Astrocyte of the cerebellum (primary cell): ENCODE measurements around the gene NLGN2.

Source experiments
- DNase-seq: peaks from one replicate; pipeline ENCODE4 v3.0.0-alpha.2; 2011; ENCODE audit warnings: low read depth
- H3K4me3 ChIP-seq: 2 replicates; pipeline ENCODE4 v1.5.1; 2011; ENCODE audit warnings: mild to moderate bottlenecking, low read depth, low read length, moderate library complexity
- CTCF ChIP-seq: IDR thresholded peaks from 2 replicates; pipeline ENCODE4 v1.5.1; 2012; ENCODE audit warnings: low read length, low read depth, moderate library complexity, mild to moderate bottlenecking; ENCODE audit errors: missing control alignments
- in situ Hi-C: cut with HindIII; loops from 2 replicates; pipeline ENCODE4 v1.10.0; 2017; ENCODE audit warnings: low sequenced_read_pairs

The NLGN2 gene

GRCh38 chr17:7463372-7463846 is 55.8 kb downstream of the NLGN2 start:
- no peak overlapping the region for H3K4me3 ChIP-seq
- no peak for DNase-seq
- in situ Hi-C loops = no loop called here
- TF ChIP-seq CTCF = no peak

GRCh38 chr17:7464081-7464480 is 56.4 kb downstream of the NLGN2 start:
- in situ Hi-C loops = no loop called here

GRCh38 chr17:7465597-7466275 is 58.1 kb downstream of the NLGN2 start:
- no peak for TF ChIP-seq CTCF
- in situ Hi-C loops = no loop called here
- no peak overlapping the region for H3K4me3 ChIP-seq
- DNase-seq = no peak

More at GRCh38 chr17:7464081-7464480, 56.4 kb downstream of the NLGN2 start:
- no peak for DNase-seq
- H3K4me3 ChIP-seq = no peak overlapping the region
- TF ChIP-seq CTCF = no peak

GRCh38 chr17:7466318-7466638 is 58.6 kb downstream of the NLGN2 start:
- DNase-seq = no peak
- no peak for TF ChIP-seq CTCF
- H3K4me3 ChIP-seq = no peak overlapping the region
- in situ Hi-C loops = no loop called here

- H3K4me3 ChIP-seq = no peak overlapping the region
- TF ChIP-seq CTCF = no peak
- in situ Hi-C loops = no loop called here
- no peak for DNase-seq
Measured at GRCh38 chr17:7466639-7467341, 59.1 kb downstream of the NLGN2 start.

GRCh38 chr17:7467498-7467897 is 59.9 kb downstream of the NLGN2 start:
- H3K4me3 ChIP-seq = no peak overlapping the region
- no peak for TF ChIP-seq CTCF
- no peak for DNase-seq
- in situ Hi-C loops = no loop called here
